ENCODE measurements around the gene ATL3.
"Not testable (repeated sequence)": the region's sequence is repeated elsewhere in the genome, so short reads cannot be mapped to it uniquely, and the experiment has no call there.

The ATL3 gene

GRCh38 chr11:63681321-63682065, 10.3 kb upstream of the ATL3 start, which contains the start of gene RTN3:
Gene RTN3 (plus strand): TSS chr11:63681500. CDS start chr11:63681637, 137 bp downstream.
- DNase-seq = peak; percentile 98

- DNase-seq = no peak
Measured at GRCh38 chr11:63680834-63681320, 9.7 kb upstream of the ATL3 start.

GRCh38 chr11:63673579-63673978, 2.4 kb upstream of the ATL3 start:
- no peak for DNase-seq

GRCh38 chr11:63672936-63673539, 1.9 kb upstream of the ATL3 start:
- no peak for DNase-seq

GRCh38 chr11:63672156-63672463, 934 bp upstream of the ATL3 start:
- DNase-seq = no peak

GRCh38 chr11:63670433-63671321, 499 bp downstream of the ATL3 start:
- peak; percentile 47 for DNase-seq

GRCh38 chr11:63670096-63670432, 1.1 kb downstream of the ATL3 start:
- no peak for DNase-seq

GRCh38 chr11:63667995-63668795, 3.0 kb downstream of the ATL3 start:
- no peak for DNase-seq

GRCh38 chr11:63666874-63667273, 4.3 kb downstream of the ATL3 start:
- DNase-seq = no peak

- DNase-seq = no peak
Measured at GRCh38 chr11:63663809-63664208, 7.4 kb downstream of the ATL3 start.

GRCh38 chr11:63660972-63661371, 10.2 kb downstream of the ATL3 start:
- no peak for DNase-seq

GRCh38 chr11:63652671-63653070, 18.5 kb downstream of the ATL3 start:
- peak; percentile 13 for DNase-seq

- DNase-seq = no peak
Measured at GRCh38 chr11:63643205-63643604, 28.0 kb downstream of the ATL3 start.

GRCh38 chr11:63641727-63642126, 29.4 kb downstream of the ATL3 start:
- DNase-seq = no peak

GRCh38 chr11:63639199-63639832, 31.9 kb downstream of the ATL3 start:
- peak; percentile 26 for DNase-seq

- DNase-seq = not testable (repeated sequence)
Measured at GRCh38 chr11:63638436-63638835, 32.7 kb downstream of the ATL3 start.

GRCh38 chr11:63635762-63636465, 35.3 kb downstream of the ATL3 start:
- DNase-seq = peak; percentile 81

- DNase-seq = no peak
Measured at GRCh38 chr11:63629426-63629825, 41.8 kb downstream of the ATL3 start.

- no peak for DNase-seq
Measured at GRCh38 chr11:63623513-63624140, 47.5 kb downstream of the ATL3 start.

- no peak for DNase-seq
Measured at GRCh38 chr11:63622323-63622722, 48.9 kb downstream of the ATL3 start.

GRCh38 chr11:63621071-63621470, 50.1 kb downstream of the ATL3 start:
- peak; percentile 20 for DNase-seq

Data from CD4-positive, alpha-beta T cell treated with Interleukin-17A for 1 hour (primary cell).